SK-N-MC (cell line): ENCODE measurements around the gene CSF2RB.
"Not testable (repeated sequence)": the region's sequence is repeated elsewhere in the genome, so short reads cannot be mapped to it uniquely, and the experiment has no call there.

Source experiments
- DNase-seq: peaks from one replicate; pipeline ENCODE4 v3.0.0-alpha.2; 2011; ENCODE audit warnings: low read depth, low spot score
- H3K27ac ChIP-seq: fragments of 200-600 bp; sonication (generic); 2 replicates; pipeline ENCODE4 v1.5.1; 2016; ENCODE audit warnings: mixed run types
- H3K36me3 ChIP-seq: fragments of 200-600 bp; sonication (generic); 2 replicates; pipeline ENCODE4 v1.6.1; 2017; ENCODE audit warnings: antibody characterized with exemption, low read length, mixed read lengths; ENCODE audit not compliant: insufficient read depth
- H3K4me3 ChIP-seq: fragments of 200-600 bp; sonication (generic); 2 replicates; pipeline ENCODE4 v1.5.1; 2016
- H3K9ac ChIP-seq: fragments of 200-600 bp; sonication (generic); 2 replicates; pipeline ENCODE4 v1.8.0; 2017; ENCODE audit warnings: mixed run types, mixed read lengths; ENCODE audit not compliant: insufficient read length
- H3K9me3 ChIP-seq: fragments of 200-600 bp; sonication (generic); 2 replicates; pipeline ENCODE4 v1.6.1; 2017; ENCODE audit warnings: low read depth, mild to moderate bottlenecking, antibody characterized with exemption, low read length, moderate library complexity, mixed read lengths
- EZH2 ChIP-seq: fragments of 200-600 bp; sonication (generic); IDR thresholded peaks from one replicate; pipeline ENCODE4 v1.6.1; 2017; ENCODE audit warnings: antibody characterized with exemption
- FOXP2 ChIP-seq: optimal IDR thresholded peaks from 2 replicates; pipeline ENCODE3; 2011; ENCODE audit warnings: mild to moderate bottlenecking, moderate library complexity; ENCODE audit not compliant: insufficient read depth; ENCODE audit errors: extremely low read length, control extremely low read depth
- POLR2AphosphoS5 ChIP-seq: IDR thresholded peaks from 2 replicates; pipeline ENCODE4 v1.6.1; 2012; ENCODE audit warnings: mild to moderate bottlenecking, low read depth, low read length, borderline replicate concordance

Gene CSF2RB

DNA sequence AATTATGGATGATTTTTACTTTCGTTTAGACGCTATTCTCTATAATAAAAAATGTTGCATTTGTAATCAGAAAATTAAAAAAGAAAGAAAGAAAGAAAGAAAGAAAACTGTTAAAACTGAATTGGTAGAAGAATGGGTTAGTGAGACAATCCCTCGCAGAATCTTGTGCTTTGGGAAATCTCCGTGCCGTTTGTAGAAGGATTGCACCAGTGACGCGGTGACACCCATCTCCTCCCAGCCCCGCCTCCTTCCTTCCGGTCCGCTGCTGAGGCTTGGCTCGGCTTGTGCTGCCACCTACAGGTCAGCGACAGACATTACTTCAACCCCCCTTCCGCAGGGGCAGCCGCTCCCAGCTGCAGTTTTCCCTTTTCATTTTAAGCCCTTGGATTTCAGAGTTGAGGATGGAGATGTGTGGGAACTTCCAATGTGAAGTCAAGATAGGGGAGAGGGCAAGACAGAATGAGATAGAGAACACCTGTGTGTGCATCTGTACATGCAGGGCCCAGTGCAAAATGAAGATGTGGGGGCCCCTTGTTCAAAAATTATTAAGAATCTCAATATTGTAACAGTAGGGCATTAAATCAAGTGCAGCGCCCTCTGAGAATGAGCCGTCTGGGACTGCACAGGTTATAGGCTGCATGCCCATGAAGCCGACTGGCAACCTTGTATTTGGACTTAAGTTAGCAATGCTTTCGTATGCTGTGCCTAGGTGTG is 64.7 kb downstream of the CSF2RB start:
- Histone ChIP-seq H3K9ac (peak overlapping the region; percentile 49), H3K27ac (no peak overlapping the region)
- peak; percentile 48 for DNase-seq

DNA sequence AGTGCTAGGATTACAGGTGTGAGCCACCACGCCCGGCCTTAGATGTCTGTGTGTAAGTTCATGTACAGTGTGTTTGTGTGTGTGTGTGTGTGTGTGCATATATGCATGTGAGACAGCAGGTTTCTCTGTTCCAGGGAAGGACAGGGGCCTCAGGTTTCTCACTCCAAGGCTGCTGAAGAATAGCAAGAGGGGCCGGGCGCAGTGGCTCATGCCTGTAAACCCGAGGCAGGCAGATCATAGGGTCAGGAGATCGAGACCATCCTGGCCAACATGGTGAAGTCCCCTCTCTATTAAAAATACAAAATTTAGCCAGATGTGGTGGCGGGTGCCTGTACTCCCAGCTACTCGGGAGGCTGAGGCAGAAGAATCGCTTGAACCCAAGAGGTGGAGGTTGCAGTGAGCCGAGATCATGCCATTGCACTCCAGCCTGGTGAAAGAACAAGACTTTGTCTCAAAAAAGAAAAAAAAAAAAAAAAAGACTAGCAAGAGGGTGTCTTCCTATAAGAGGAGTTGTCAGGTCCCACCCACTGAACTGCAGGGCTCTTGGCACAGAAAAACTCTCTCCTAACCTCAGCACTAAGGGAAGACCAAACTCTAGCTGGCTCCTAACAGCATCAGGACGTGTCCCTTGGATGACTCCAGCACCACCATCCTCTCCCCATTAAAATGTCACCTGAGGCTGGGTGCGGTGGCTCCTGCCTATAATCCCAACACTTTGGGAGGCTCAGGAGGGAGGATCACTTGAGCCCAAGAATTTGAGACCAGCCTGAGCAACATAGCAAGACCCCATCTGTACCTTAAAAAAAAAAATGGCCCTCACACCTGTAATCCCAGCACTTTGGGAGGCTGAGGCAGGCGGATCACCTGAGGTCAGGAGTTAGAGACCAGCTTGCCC is 65.8 kb downstream of the CSF2RB start:
- H3K9me3 ChIP-seq: no peaks in the 10 kb centered on the region
- no peak for DNase-seq
- TF ChIP-seq EZH2 (no peak), POLR2AphosphoS5 (no peak), FOXP2 (no peak)
- H3K36me3 ChIP-seq: no peaks in the 10 kb centered on the region
- no peak overlapping the region for H3K27ac ChIP-seq
- no peak overlapping the region for H3K9ac ChIP-seq
- no peak overlapping the region for H3K4me3 ChIP-seq

More for the DNA sequence above, 64.7 kb downstream of the CSF2RB start:
- peak overlapping the region; percentile 73 for H3K4me3 ChIP-seq
- H3K36me3 ChIP-seq: no peaks in the 10 kb centered on the region
- TF ChIP-seq POLR2AphosphoS5: no peak
- TF ChIP-seq FOXP2: peak; percentile 71
- TF ChIP-seq EZH2: no peak
- H3K9me3 ChIP-seq: no peaks in the 10 kb centered on the region

DNA sequence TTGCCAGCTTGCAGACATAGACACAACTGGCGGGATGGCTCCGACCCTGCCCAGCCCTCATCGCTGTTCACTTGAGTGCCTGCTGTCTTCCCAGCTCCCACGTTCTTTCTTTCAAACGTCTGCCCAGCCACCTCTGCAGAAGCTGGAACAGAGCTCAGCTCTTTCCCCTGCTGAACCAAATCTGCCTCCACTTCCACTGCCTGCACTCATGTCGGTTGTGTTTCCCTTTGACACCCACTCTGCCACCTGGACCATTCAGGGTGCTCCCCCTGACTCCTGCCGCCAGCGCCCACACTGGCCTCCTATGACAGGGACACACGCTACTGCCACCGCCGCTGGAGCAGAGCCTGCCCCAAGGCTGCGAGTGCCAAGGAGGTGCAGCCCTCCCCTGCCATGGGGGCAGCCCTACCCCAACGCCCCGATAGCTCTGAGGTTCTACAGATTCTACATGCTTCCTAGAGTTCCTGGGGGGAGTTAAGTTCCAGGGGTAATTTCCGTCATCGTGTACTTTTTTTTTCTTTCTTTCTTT is 67.9 kb downstream of the CSF2RB start:
- H3K36me3 ChIP-seq: no peaks in the 10 kb centered on the region
- no peak for DNase-seq
- no peak overlapping the region for H3K27ac ChIP-seq
- TF ChIP-seq POLR2AphosphoS5: no peak
- no peak for TF ChIP-seq EZH2
- TF ChIP-seq FOXP2: no peak
- no peak overlapping the region for H3K4me3 ChIP-seq
- H3K9ac ChIP-seq: no peak overlapping the region
- H3K9me3 ChIP-seq: no peaks in the 10 kb centered on the region

DNA sequence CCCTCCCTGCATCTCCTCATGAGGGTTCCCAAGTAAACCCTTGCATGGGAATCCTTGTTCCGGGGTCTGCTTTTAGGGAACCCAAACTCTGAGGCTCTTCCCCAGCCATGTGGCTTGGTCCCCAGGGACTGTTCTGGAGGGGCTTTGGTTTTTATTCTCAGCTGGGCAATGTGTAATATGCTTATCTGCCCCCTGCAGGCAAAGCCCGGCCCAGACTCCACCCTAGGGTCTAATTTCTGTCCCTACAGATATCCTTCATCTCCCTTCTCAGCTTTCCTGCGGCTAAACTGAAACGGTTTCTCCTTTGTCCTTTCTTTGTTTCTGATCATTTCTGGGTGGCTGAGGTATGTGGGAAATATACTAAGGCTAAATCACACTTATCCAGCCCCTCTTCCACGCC is 68.7 kb downstream of the CSF2RB start:
- TF ChIP-seq EZH2 (no peak), POLR2AphosphoS5 (no peak), FOXP2 (no peak)
- Histone ChIP-seq H3K9ac (no peak overlapping the region), H3K27ac (no peak overlapping the region), H3K4me3 (no peak overlapping the region), H3K9me3 (no peaks in the 10 kb centered on the region), H3K36me3 (no peaks in the 10 kb centered on the region)
- no peak for DNase-seq

DNA sequence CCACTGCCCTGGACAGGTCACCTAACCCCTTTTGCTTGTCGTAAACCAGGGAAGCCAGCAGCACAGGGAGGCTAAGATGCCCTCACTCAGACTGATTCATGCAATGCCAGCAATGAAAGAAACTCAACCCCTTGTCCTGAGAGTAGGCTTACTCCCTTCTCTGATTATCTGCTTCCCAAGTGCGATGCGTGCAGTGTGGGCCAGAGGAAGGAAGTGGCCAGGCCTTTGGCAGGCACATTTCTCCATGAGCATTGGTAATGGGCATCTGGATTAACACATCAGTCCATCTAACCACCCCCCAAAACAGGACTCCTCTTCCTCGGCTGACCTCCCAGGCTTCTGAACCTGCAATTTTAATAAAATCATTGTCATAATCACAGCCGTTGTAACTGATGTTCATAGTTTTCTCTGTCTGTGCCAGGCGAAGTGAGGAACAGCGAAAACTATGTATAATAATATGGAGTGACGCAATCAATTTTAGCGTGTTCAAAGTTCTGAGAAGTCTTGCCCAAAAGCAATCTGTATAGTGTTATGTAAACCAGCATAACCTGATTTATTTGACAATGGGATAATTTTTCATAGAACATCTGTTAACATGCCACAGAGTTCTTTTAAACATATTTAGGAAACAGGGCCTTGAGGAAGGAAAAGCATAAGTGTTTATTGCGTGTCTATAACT is 71.9 kb downstream of the CSF2RB start:
- TF ChIP-seq POLR2AphosphoS5 (no peak), EZH2 (no peak), FOXP2 (no peak)
- no peaks in the 10 kb centered on the region for H3K9me3 ChIP-seq
- no peak for DNase-seq
- no peak overlapping the region for H3K27ac ChIP-seq
- H3K4me3 ChIP-seq: no peak overlapping the region
- no peak overlapping the region for H3K9ac ChIP-seq
- H3K36me3 ChIP-seq: no peaks in the 10 kb centered on the region

GRCh38 chr22:36986242-36986821 is 72.9 kb downstream of the CSF2RB start:
- no peak for DNase-seq
- no peak for TF ChIP-seq FOXP2
- no peak for TF ChIP-seq EZH2
- TF ChIP-seq POLR2AphosphoS5: no peak
- no peaks in the 10 kb centered on the region for H3K9me3 ChIP-seq
- no peak overlapping the region for H3K4me3 ChIP-seq
- no peak overlapping the region for H3K27ac ChIP-seq
- H3K36me3 ChIP-seq: no peaks in the 10 kb centered on the region
- no peak overlapping the region for H3K9ac ChIP-seq

GRCh38 chr22:36988075-36988832 is 74.8 kb downstream of the CSF2RB start:
- Histone ChIP-seq H3K9me3 (no peaks in the 10 kb centered on the region), H3K4me3 (no peak overlapping the region), H3K27ac (no peak overlapping the region), H3K36me3 (no peaks in the 10 kb centered on the region), H3K9ac (no peak overlapping the region)
- DNase-seq: no peak
- TF ChIP-seq POLR2AphosphoS5: no peak
- TF ChIP-seq EZH2: no peak
- no peak for TF ChIP-seq FOXP2

- not testable (repeated sequence) for H3K27ac ChIP-seq, H3K9me3 ChIP-seq, H3K36me3 ChIP-seq, H3K4me3 ChIP-seq, DNase-seq, H3K9ac ChIP-seq
Measured at GRCh38 chr22:36989012-36989411, 75.6 kb downstream of the CSF2RB start.
